ENCODE measurements around the gene OCEL1. TPM values are rescaled to one million over a fixed set of nuclear protein-coding genes. Genes with fewer than 3 reads are reported as not detected.

OCEL1 gene
- total RNA-seq, 1 donor: 3.3 TPM

DNA sequence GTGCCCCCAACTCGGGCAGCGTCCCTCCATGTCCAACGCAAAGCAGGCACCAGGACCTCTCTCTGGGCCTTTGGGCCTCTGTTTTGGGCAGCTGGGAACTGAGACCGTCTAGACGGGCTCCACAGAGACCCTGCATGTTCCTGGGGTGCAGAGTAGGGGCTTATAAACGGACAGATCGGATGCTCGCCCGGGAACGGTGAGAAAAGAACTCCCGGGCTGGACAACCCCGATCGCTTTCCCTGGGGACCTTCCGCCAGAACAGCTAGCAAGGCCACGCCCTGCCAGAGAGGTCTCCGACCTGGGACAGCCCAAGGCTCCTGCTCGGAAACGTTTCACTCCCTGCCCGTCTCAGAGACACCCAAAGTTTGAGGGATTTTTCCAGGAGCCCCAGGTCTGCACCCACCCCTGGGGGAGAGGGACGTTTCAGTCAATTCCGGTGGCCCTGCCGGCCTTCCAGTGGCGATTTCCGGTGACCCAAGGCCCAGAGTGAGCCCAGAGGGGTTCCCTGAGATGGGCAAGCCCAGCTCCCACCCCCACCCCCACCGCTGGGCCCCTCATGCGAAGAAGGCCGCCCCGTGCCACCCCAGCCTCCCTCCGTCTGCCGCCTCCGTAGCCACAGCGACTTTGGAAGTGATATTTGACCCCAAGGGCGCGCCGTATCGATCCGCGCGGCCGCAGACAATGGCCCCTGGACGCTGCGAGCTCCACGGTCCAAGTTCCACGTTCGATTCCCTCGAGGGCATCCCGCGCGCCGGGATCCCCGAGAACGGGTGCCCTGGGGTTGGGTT is 18.0 kb downstream of the OCEL1 start:
- H3K27me3 ChIP-seq (ENCODE audit: insufficient read depth, low read length): no peaks in the 10 kb centered on the region
- DNase-seq (ENCODE audit: insufficient read length, low spot score, missing footprints): peak; percentile 95
- H3K79me2 ChIP-seq (ENCODE audit: insufficient read depth, low read length): peaks cover 46% of the 10 kb centered on the region
- H3K4me3 ChIP-seq (ENCODE audit: insufficient read depth, low read length): peak overlapping the region; percentile 91
- H3K36me3 ChIP-seq (ENCODE audit: insufficient read depth, low read length): peaks cover 2% of the 10 kb centered on the region
- no peaks in the 10 kb centered on the region for H3K9me3 ChIP-seq (ENCODE audit: low read depth, low read length)
- H2AFZ ChIP-seq (ENCODE audit: low read length): peak overlapping the region; percentile 70
- H4K20me1 ChIP-seq (ENCODE audit: insufficient read depth, low read length): peaks cover 26% of the 10 kb centered on the region
- H3K4me1 ChIP-seq (ENCODE audit: insufficient read depth, low read length): peaks cover 30% of the 10 kb centered on the region
- TF ChIP-seq, protein P1, sequence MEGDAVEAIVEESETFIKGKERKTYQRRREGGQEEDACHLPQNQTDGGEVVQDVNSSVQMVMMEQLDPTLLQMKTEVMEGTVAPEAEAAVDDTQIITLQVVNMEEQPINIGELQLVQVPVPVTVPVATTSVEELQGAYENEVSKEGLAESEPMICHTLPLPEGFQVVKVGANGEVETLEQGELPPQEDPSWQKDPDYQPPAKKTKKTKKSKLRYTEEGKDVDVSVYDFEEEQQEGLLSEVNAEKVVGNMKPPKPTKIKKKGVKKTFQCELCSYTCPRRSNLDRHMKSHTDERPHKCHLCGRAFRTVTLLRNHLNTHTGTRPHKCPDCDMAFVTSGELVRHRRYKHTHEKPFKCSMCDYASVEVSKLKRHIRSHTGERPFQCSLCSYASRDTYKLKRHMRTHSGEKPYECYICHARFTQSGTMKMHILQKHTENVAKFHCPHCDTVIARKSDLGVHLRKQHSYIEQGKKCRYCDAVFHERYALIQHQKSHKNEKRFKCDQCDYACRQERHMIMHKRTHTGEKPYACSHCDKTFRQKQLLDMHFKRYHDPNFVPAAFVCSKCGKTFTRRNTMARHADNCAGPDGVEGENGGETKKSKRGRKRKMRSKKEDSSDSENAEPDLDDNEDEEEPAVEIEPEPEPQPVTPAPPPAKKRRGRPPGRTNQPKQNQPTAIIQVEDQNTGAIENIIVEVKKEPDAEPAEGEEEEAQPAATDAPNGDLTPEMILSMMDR (IDR thresholded peaks at IDR 0.05; ENCODE audit: extremely low read depth, low read depth, low read length): no peak
- H3K4me2 ChIP-seq (ENCODE audit: insufficient read depth, low read length): peak overlapping the region; percentile 92
- peak overlapping the region; percentile 37 for H3K27ac ChIP-seq (ENCODE audit: low read depth, low read length)

GRCh38 chr19:17244618-17245534 is 18.9 kb downstream of the OCEL1 start:
- peaks cover 32% of the 10 kb centered on the region for H3K4me1 ChIP-seq (ENCODE audit: insufficient read depth, low read length)
- H3K4me3 ChIP-seq (ENCODE audit: insufficient read depth, low read length): peak overlapping the region; percentile 91
- no peaks in the 10 kb centered on the region for H3K9me3 ChIP-seq (ENCODE audit: low read depth, low read length)
- H3K79me2 ChIP-seq (ENCODE audit: insufficient read depth, low read length): peaks cover 46% of the 10 kb centered on the region
- H2AFZ ChIP-seq (ENCODE audit: low read length): no peak overlapping the region
- H3K4me2 ChIP-seq (ENCODE audit: insufficient read depth, low read length): peak overlapping the region; percentile 92
- TF ChIP-seq, protein P1 (IDR thresholded peaks at IDR 0.05; ENCODE audit: extremely low read depth, low read depth, low read length): no peak
- DNase-seq (ENCODE audit: insufficient read length, low spot score, missing footprints): peak; percentile 93
- H3K27ac ChIP-seq (ENCODE audit: low read depth, low read length): no peak overlapping the region
- H3K36me3 ChIP-seq (ENCODE audit: insufficient read depth, low read length): peaks cover 2% of the 10 kb centered on the region
- peaks cover 26% of the 10 kb centered on the region for H4K20me1 ChIP-seq (ENCODE audit: insufficient read depth, low read length)
- no peaks in the 10 kb centered on the region for H3K27me3 ChIP-seq (ENCODE audit: insufficient read depth, low read length)

DNA sequence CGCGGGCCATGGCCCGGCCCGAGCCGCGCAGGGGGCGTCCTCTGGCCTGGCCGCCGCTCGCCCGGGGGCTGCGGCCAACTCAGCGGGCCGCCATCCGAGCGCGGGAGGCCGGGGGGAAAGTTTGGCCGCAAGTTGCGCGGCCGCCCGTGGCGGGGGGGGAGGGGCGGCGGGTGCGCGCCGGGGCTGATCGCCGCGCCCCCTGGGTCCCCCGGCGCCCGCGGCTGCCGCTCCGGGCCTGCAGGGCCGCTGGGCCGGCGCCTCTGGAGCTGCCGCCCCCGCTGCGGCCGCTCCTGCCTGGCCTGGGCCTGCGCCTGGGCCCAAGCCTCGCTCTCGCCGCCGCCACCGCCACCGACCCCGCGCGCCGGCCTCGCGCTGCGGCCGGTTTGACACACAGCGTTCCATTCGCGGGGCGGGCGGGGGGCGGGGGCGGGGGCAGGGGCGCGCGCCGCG is 19.5 kb downstream of the OCEL1 start, which contains the start of gene NR2F6:
TSS of gene NR2F6 (minus strand) at position 385 of the 450 bp plus-strand sequence. CDS start 699 bp downstream, outside the sequence.
- H3K4me2 ChIP-seq (ENCODE audit: insufficient read depth, low read length): peak within 1 kb of the TSS; percentile 92
- peak within 1 kb of the TSS; percentile 91 for H3K4me3 ChIP-seq (ENCODE audit: insufficient read depth, low read length)
- H3K79me2 ChIP-seq (ENCODE audit: insufficient read depth, low read length): peaks cover 42% of the 10 kb centered on the region
- H2AFZ ChIP-seq (ENCODE audit: low read length): peak within 1 kb of the TSS; percentile 76
- peaks cover 32% of the 10 kb centered on the region for H3K4me1 ChIP-seq (ENCODE audit: insufficient read depth, low read length)
- peaks cover 2% of the 10 kb centered on the region for H3K36me3 ChIP-seq (ENCODE audit: insufficient read depth, low read length)
- peaks cover 25% of the 10 kb centered on the region for H4K20me1 ChIP-seq (ENCODE audit: insufficient read depth, low read length)
- DNase-seq (ENCODE audit: insufficient read length, low spot score, missing footprints): no peak
- TF ChIP-seq, protein P1 (IDR thresholded peaks at IDR 0.05; ENCODE audit: extremely low read depth, low read depth, low read length): no peak
- no peaks in the 10 kb centered on the region for H3K27me3 ChIP-seq (ENCODE audit: insufficient read depth, low read length)
- H3K9me3 ChIP-seq (ENCODE audit: low read depth, low read length): no peaks in the 10 kb centered on the region
- no peak within 1 kb of the TSS for H3K27ac ChIP-seq (ENCODE audit: low read depth, low read length)
